HL-60 (cell line): ENCODE data around the gene MAN1C1.

Experiments used
- DNase-seq, 2 experiments: peaks; one replicate each; pipeline ENCODE4 v3.0.0-alpha.2; 2010 to 2020; ENCODE audit warnings: low read depth in 1 of 2, low spot score in 1 of 2
- H3K27ac ChIP-seq: fragments of 250-450 bp; sonication (Bioruptor Pico); replicated peaks from 2 replicates; pipeline ENCODE4 v1.5.1; 2020; ENCODE audit warnings: mild to moderate bottlenecking, moderate library complexity
- H3K27me3 ChIP-seq: fragments of 250-450 bp; sonication (Bioruptor Pico); 2 replicates; pipeline ENCODE4 v1.5.1; 2021; ENCODE audit warnings: mild to moderate bottlenecking, moderate library complexity; ENCODE audit not compliant: insufficient read depth, poor library complexity, severe bottlenecking
- H3K4me3 ChIP-seq: replicated peaks from 2 replicates; pipeline ENCODE4 v1.5.1; 2011; ENCODE audit warnings: mild to moderate bottlenecking, control low read depth, low read length; ENCODE audit not compliant: insufficient read depth
- GABPA ChIP-seq: IDR thresholded peaks from 2 replicates; pipeline ENCODE4 v1.6.1; 2012; ENCODE audit warnings: low read depth
- POLR2AphosphoS5 ChIP-seq: IDR thresholded peaks from 2 replicates; pipeline ENCODE4 v1.6.1; 2012; ENCODE audit warnings: low read depth
- SPI1 ChIP-seq: IDR thresholded peaks from 2 replicates; pipeline ENCODE4 v1.6.1; 2012; ENCODE audit warnings: low read depth, mild to moderate bottlenecking, borderline replicate concordance
- TF ChIP-seq, protein P1 (sequence below): IDR thresholded peaks from 2 replicates; pipeline ENCODE4 v1.6.1; 2012; ENCODE audit warnings: low read depth; ENCODE audit not compliant: insufficient replicate concordance
- TF ChIP-seq, protein P2 (sequence below): IDR thresholded peaks from one replicate; pipeline ENCODE4 v1.5.1; 2011; ENCODE audit warnings: low read length, control low read depth, inconsistent platforms; ENCODE audit not compliant: insufficient read depth

Gene MAN1C1

GRCh38 chr1:25718732-25719131, 102.1 kb downstream of the MAN1C1 start:
- DNase-seq = no peak
- Histone ChIP-seq H3K4me3 (no peak overlapping the region), H3K27me3 (peaks cover 6% of the 10 kb centered on the region), H3K27ac (no peak overlapping the region)
- TF ChIP-seq POLR2AphosphoS5 (no peak), GABPA (no peak), SPI1 (no peak)
- TF ChIP-seq, protein P1, sequence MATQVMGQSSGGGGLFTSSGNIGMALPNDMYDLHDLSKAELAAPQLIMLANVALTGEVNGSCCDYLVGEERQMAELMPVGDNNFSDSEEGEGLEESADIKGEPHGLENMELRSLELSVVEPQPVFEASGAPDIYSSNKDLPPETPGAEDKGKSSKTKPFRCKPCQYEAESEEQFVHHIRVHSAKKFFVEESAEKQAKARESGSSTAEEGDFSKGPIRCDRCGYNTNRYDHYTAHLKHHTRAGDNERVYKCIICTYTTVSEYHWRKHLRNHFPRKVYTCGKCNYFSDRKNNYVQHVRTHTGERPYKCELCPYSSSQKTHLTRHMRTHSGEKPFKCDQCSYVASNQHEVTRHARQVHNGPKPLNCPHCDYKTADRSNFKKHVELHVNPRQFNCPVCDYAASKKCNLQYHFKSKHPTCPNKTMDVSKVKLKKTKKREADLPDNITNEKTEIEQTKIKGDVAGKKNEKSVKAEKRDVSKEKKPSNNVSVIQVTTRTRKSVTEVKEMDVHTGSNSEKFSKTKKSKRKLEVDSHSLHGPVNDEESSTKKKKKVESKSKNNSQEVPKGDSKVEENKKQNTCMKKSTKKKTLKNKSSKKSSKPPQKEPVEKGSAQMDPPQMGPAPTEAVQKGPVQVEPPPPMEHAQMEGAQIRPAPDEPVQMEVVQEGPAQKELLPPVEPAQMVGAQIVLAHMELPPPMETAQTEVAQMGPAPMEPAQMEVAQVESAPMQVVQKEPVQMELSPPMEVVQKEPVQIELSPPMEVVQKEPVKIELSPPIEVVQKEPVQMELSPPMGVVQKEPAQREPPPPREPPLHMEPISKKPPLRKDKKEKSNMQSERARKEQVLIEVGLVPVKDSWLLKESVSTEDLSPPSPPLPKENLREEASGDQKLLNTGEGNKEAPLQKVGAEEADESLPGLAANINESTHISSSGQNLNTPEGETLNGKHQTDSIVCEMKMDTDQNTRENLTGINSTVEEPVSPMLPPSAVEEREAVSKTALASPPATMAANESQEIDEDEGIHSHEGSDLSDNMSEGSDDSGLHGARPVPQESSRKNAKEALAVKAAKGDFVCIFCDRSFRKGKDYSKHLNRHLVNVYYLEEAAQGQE = no peak
- TF ChIP-seq, protein P2, sequence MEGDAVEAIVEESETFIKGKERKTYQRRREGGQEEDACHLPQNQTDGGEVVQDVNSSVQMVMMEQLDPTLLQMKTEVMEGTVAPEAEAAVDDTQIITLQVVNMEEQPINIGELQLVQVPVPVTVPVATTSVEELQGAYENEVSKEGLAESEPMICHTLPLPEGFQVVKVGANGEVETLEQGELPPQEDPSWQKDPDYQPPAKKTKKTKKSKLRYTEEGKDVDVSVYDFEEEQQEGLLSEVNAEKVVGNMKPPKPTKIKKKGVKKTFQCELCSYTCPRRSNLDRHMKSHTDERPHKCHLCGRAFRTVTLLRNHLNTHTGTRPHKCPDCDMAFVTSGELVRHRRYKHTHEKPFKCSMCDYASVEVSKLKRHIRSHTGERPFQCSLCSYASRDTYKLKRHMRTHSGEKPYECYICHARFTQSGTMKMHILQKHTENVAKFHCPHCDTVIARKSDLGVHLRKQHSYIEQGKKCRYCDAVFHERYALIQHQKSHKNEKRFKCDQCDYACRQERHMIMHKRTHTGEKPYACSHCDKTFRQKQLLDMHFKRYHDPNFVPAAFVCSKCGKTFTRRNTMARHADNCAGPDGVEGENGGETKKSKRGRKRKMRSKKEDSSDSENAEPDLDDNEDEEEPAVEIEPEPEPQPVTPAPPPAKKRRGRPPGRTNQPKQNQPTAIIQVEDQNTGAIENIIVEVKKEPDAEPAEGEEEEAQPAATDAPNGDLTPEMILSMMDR = no peak

DNA sequence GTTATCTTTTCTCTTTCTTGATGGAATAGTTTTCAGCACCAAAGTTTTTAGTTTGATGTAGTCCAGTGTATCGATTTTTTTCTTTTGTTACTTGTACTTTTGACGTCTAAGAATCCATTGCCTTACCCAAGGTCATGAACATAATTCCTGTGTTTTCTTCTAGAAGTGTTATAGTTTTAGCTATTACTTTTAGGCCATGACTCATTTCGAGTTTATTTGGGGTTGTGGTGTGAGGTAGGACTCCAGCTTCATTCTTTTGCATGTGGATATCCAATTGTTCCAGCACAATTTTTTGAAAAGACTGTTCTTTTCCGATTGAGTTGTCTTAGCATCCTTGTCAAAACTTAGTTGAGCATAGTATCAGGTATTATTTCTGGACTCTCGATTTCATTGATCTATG, 104.0 kb downstream of the MAN1C1 start:
- no peak for DNase-seq
- H3K27me3 ChIP-seq = peaks cover 6% of the 10 kb centered on the region
- no peak overlapping the region for H3K4me3 ChIP-seq
- TF ChIP-seq SPI1 = no peak
- H3K27ac ChIP-seq = no peak overlapping the region

DNA sequence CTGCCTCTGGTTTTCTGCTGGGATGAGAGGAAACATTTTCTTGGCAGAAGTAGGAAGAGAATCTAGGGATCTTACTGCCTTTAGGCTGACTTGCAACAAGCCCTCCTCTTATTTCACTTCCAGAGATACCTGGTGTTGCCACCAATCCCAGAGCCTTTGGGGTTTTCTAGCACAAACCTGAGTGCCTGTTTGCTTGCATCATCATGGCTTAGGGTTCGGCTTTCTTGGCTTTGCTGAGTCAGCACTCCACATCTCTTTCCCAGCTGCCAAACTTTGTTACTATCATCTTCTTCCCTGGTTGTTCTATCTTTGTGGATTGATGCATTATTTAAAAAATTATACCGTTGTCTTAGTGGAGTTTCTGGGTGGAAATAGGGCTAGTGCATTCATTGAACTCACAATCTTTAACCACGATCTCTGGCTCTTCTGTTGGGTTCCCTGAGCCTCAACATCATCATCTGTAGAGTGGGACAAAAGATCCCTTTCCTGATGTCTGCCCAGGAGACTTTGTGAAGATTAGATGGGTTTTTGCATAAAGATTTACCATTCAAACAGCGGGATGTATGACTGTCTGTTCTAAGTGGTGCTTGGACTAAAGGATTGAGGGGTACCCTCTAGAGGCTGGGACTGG, 106.8 kb downstream of the MAN1C1 start:
- no peak overlapping the region for H3K4me3 ChIP-seq
- peaks cover 6% of the 10 kb centered on the region for H3K27me3 ChIP-seq
- no peak for TF ChIP-seq POLR2AphosphoS5
- TF ChIP-seq, protein P1 = no peak
- TF ChIP-seq GABPA = no peak
- TF ChIP-seq, protein P2 = no peak
- no peak for TF ChIP-seq SPI1
- no peak for DNase-seq
- no peak overlapping the region for H3K27ac ChIP-seq

DNA sequence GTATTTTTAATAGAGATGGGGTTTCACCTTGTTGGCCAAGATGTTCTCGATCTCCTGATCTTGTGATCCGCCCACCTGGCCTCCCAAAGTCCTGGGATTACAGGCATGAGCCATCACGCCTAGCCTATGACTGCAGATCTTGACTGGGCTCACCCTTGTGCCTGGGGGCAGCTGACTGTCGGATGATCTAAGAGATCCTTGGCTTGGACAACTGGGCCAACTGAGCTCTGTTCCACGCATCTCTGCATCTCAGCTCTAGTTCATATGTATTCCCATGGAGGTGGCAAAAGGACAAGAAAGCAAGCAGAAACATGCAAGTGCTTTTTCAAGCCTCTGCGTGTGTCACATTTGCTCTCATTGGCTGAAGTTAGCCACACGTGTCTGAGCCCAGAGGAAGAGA, 107.6 kb downstream of the MAN1C1 start:
- DNase-seq = no peak
- H3K4me3 ChIP-seq = no peak overlapping the region
- H3K27ac ChIP-seq = no peak overlapping the region
- no peak for TF ChIP-seq GABPA
- no peak for TF ChIP-seq POLR2AphosphoS5
- TF ChIP-seq, protein P2 = no peak
- peaks cover 9% of the 10 kb centered on the region for H3K27me3 ChIP-seq
